Keratinocyte (primary cell): ENCODE results near the gene CRYBA2. TPM values are rescaled to one million over a fixed set of nuclear protein-coding genes. Genes with fewer than 3 reads are reported as not detected.

Experiments used
- DNase-seq: peaks from one replicate; pipeline ENCODE4 v3.0.0-alpha.2; 2011; ENCODE audit warnings: low read depth, missing footprints, low spot score
- FAIRE-seq: peaks from 2 replicates; lab custom pipeline; 2011; peaks lifted over from hg19 to GRCh38; lab: Jason Lieb, UNC
- H2AFZ ChIP-seq: 2 replicates; pipeline ENCODE4 v1.6.0; 2012; ENCODE audit warnings: low read length, control low read depth, inconsistent platforms; ENCODE audit not compliant: control insufficient read depth
- H3K27ac ChIP-seq: 2 replicates; pipeline ENCODE4 v1.5.1; 2011; ENCODE audit warnings: low read length; ENCODE audit not compliant: control insufficient read depth, insufficient read depth
- H3K27me3 ChIP-seq: 3 replicates; pipeline ENCODE4 v1.6.0; 2011; ENCODE audit warnings: low read length; ENCODE audit not compliant: control insufficient read depth, insufficient read depth; ENCODE audit errors: extremely low read depth
- H3K36me3 ChIP-seq, 2 experiments: 2 replicates in 1 of 2; 3 replicates in 1 of 2; pipeline ENCODE4 v1.5.1; 2011; ENCODE audit warnings: low read length in 2 of 2, mild to moderate bottlenecking in 1 of 2; ENCODE audit not compliant: control insufficient read depth in 2 of 2, insufficient read depth in 2 of 2; ENCODE audit errors: extremely low read depth in 1 of 2
- H3K4me1 ChIP-seq: 3 replicates; pipeline ENCODE4 v1.5.1; 2011; ENCODE audit warnings: low read length; ENCODE audit not compliant: control insufficient read depth, insufficient read depth; ENCODE audit errors: extremely low read depth
- H3K4me2 ChIP-seq: 3 replicates; pipeline ENCODE4 v1.6.0; 2011; ENCODE audit warnings: low read depth, low read length; ENCODE audit not compliant: control insufficient read depth, insufficient read depth; ENCODE audit errors: extremely low read depth
- H3K4me3 ChIP-seq, 3 experiments: fragments of 200-600 bp in 1 of 3; sonication (generic) in 1 of 3; 2 replicates in 2 of 3; 3 replicates in 1 of 3; pipeline ENCODE4 v1.5.1; 2011 to 2016; ENCODE audit warnings: low read length in 3 of 3, mild to moderate bottlenecking in 3 of 3, control low read depth in 2 of 3, inconsistent platforms in 1 of 3, low read depth in 1 of 3, mixed read lengths in 1 of 3, mixed run types in 1 of 3, moderate library complexity in 1 of 3; ENCODE audit not compliant: control insufficient read depth in 2 of 3, insufficient read depth in 2 of 3; ENCODE audit errors: extremely low read depth in 1 of 3
- H3K79me2 ChIP-seq: 2 replicates; pipeline ENCODE4 v1.6.0; 2012; ENCODE audit warnings: low read length; ENCODE audit not compliant: control insufficient read depth, insufficient read depth
- H3K9ac ChIP-seq: 3 replicates; pipeline ENCODE4 v1.6.0; 2011; ENCODE audit warnings: low read length; ENCODE audit not compliant: control insufficient read depth, insufficient read depth; ENCODE audit errors: extremely low read depth
- H3K9me1 ChIP-seq: 3 replicates; pipeline ENCODE4 v1.6.0; 2011; ENCODE audit warnings: low read length; ENCODE audit not compliant: control insufficient read depth, insufficient read depth; ENCODE audit errors: extremely low read depth
- H3K9me3 ChIP-seq: 2 replicates; pipeline ENCODE4 v1.5.1; 2012; ENCODE audit warnings: low read depth, low read length; ENCODE audit not compliant: control insufficient read depth
- H4K20me1 ChIP-seq: 3 replicates; pipeline ENCODE4 v1.6.0; 2011; ENCODE audit warnings: low read length; ENCODE audit not compliant: control insufficient read depth, insufficient read depth; ENCODE audit errors: extremely low read depth
- EZH2 ChIP-seq: IDR thresholded peaks from one replicate; pipeline ENCODE4 v1.6.1; 2012; ENCODE audit warnings: inconsistent platforms, mild to moderate bottlenecking, low read length, moderate library complexity
- dilution Hi-C: fragments of 300-500 bp; cut with MboI; formaldehyde crosslinking; loops from one replicate; pipeline ENCODE4 v1.7.0; 2020; ENCODE audit warnings: low sequenced_read_pairs; ENCODE audit not compliant: extremely low pct_ligation_motif_present
- polyA minus RNA-seq, 3 experiments: library from RNA; depleted of rRNA, polyadenylated mRNA; stranded (reverse); fragments of >200 nt; gene quantifications; 1 replicate in 1 of 3; 2 replicates in 1 of 3; 3 replicates in 1 of 3; pipeline ENCODE4 v1.2.3, GENCODE V29; 2011
- polyA plus RNA-seq, 5 experiments: library from polyadenylated mRNA; depleted of rRNA in 3 of 5; stranded (reverse) in 3 of 5; stranded (forward) in 1 of 5; unstranded in 1 of 5; fragments of >200 nt; gene quantifications; 1 replicate in 1 of 5; 2 replicates in 3 of 5; 3 replicates in 1 of 5; pipeline versions ENCODE4 v1.2.1 to v1.2.3, GENCODE V29; 2011 to 2012; ENCODE audit warnings: missing spikeins in 2 of 5, low read depth in 1 of 5, low replicate concordance in 1 of 5
- TF ChIP-seq, protein P1 (sequence below), 3 experiments: IDR thresholded peaks in 1 of 3; conservative IDR thresholded peaks in 1 of 3; optimal IDR thresholded peaks in 1 of 3; 2 replicates in 2 of 3; 3 replicates in 1 of 3; pipeline versions ENCODE3 to v1.5.1; 2011; ENCODE audit warnings: low read length in 3 of 3, mild to moderate bottlenecking in 3 of 3, moderate library complexity in 2 of 3, control low read depth in 1 of 3, inconsistent platforms in 1 of 3; ENCODE audit not compliant: insufficient read depth in 2 of 3; ENCODE audit errors: extremely low read depth in 1 of 3

Gene CRYBA2
- polyA plus RNA-seq = not detected in 3 replicates
- polyA plus RNA-seq (2011; ENCODE audit: low read depth) = not detected
- not detected in 2 replicates for polyA plus RNA-seq (2011; cell fraction: cytosol; rRNA removed)
- polyA plus RNA-seq (2011; cell fraction: nucleus; rRNA removed) = not detected in 2 replicates
- polyA plus RNA-seq (2012; ENCODE audit: low replicate concordance) = not detected in 2 replicates
- polyA minus RNA-seq = not detected in 3 replicates
- not detected for polyA minus RNA-seq (2011; cell fraction: cytosol; rRNA and poly(A)+ RNA removed)
- polyA minus RNA-seq (2011; cell fraction: nucleus; rRNA and poly(A)+ RNA removed) = not detected in 2 replicates

- TF ChIP-seq EZH2 = peak; percentile 72
- TF ChIP-seq, protein P1, sequence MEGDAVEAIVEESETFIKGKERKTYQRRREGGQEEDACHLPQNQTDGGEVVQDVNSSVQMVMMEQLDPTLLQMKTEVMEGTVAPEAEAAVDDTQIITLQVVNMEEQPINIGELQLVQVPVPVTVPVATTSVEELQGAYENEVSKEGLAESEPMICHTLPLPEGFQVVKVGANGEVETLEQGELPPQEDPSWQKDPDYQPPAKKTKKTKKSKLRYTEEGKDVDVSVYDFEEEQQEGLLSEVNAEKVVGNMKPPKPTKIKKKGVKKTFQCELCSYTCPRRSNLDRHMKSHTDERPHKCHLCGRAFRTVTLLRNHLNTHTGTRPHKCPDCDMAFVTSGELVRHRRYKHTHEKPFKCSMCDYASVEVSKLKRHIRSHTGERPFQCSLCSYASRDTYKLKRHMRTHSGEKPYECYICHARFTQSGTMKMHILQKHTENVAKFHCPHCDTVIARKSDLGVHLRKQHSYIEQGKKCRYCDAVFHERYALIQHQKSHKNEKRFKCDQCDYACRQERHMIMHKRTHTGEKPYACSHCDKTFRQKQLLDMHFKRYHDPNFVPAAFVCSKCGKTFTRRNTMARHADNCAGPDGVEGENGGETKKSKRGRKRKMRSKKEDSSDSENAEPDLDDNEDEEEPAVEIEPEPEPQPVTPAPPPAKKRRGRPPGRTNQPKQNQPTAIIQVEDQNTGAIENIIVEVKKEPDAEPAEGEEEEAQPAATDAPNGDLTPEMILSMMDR (optimal IDR thresholded peaks at IDR 0.05 in 1 of 3, IDR thresholded peaks at IDR 0.05 in 1 of 3, conservative IDR thresholded peaks at IDR 0.05 in 1 of 3; ENCODE audit: extremely low read depth in 1 of 3, insufficient read depth in 2 of 3, low read length in 3 of 3) = peak in 2 of 3 experiments; percentile 10 to 28
- Histone ChIP-seq H3K4me2 (peak within 1 kb of the TSS; percentile 82), H3K27me3 (peaks cover 88% of the 10 kb centered on the region), H3K9ac (peak within 1 kb of the TSS; percentile 26), H3K27ac (no peak within 1 kb of the TSS), H3K4me1 (peaks cover 8% of the 10 kb centered on the region), H3K9me1 (no peaks in the 10 kb centered on the region), H3K4me3 (peak within 1 kb of the TSS; percentile 12 to 60 (median 39)), H2AFZ (peak within 1 kb of the TSS; percentile 32), H3K79me2 (no peaks in the 10 kb centered on the region), H3K36me3 (no peaks in the 10 kb centered on the region), H4K20me1 (no peaks in the 10 kb centered on the region), H3K9me3 (no peaks in the 10 kb centered on the region)
- FAIRE-seq (no peak), DNase-seq (no peak)
- dilution Hi-C loops = no loop called here
Observed at GRCh38 chr2:218993345-218994315, at the start of gene CRYBA2. Gene CRYBA2, minus strand, starts transcription at chr2:218993422. Its CDS starts 246 bp downstream, at chr2:218993176.

DNA sequence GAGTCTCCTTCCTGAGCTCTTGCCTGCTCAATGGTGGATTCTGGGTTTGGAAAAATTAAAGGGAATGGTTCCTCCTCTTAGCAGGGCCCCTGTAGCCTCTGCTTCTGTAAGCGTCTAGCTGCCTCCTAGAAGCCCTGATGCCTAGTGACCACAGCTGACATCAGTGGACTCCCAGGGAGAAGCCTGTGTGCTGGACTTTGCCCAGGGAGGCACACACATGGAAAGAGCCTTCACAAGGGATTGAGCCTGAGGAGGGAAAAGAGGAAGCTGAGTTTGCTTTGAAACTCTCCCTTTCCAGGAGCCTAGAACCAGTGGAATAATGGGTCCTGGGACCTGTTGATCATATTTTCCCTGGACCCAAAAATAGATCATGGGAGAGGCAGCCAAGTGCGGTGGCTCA is 49.5 kb upstream of the CRYBA2 start:
- H3K27me3 ChIP-seq = peaks cover 24% of the 10 kb centered on the region
- H4K20me1 ChIP-seq = no peaks in the 10 kb centered on the region
- no peak overlapping the region for H3K27ac ChIP-seq
- no peak overlapping the region for H3K4me2 ChIP-seq
- no peaks in the 10 kb centered on the region for H3K36me3 ChIP-seq
- no peaks in the 10 kb centered on the region for H3K4me1 ChIP-seq
- H3K9me3 ChIP-seq = no peaks in the 10 kb centered on the region
- TF ChIP-seq, protein P1 (optimal IDR thresholded peaks at IDR 0.05 in 1 of 3, IDR thresholded peaks at IDR 0.05 in 1 of 3, conservative IDR thresholded peaks at IDR 0.05 in 1 of 3; ENCODE audit: extremely low read depth in 1 of 3, insufficient read depth in 2 of 3, low read length in 3 of 3) = no peak
- TF ChIP-seq EZH2 = no peak
- FAIRE-seq = no peak
- no peak overlapping the region for H3K4me3 ChIP-seq
- no peak for DNase-seq
- H3K9ac ChIP-seq = no peak overlapping the region
- H3K79me2 ChIP-seq = no peaks in the 10 kb centered on the region
- no peak overlapping the region for H2AFZ ChIP-seq
- no peaks in the 10 kb centered on the region for H3K9me1 ChIP-seq
- dilution Hi-C loops = no loop called here
